ENCODE results near the gene HOMER3. TPM values are rescaled to one million over a fixed set of nuclear protein-coding genes. Genes with fewer than 3 reads are reported as not detected.
A peak's percentile ranks its signal among the peaks of the same experiment; 100 is the strongest.

Gene HOMER3
- total and polyA plus RNA-seq, 9 of the 15 experiments (the other 6 are each of a cell fraction or from before 2014, with no cell fraction given): 1.3 to 5.1 (median 3.7) TPM; not detected in 2

GRCh38 chr19:18919086-18919899 lies 21.7 kb downstream of the HOMER3 start, which contains the start of the genes COPE and DDX49 (continued):
- TF ChIP-seq ZNF586 (CRISPR knock-in tag; conservative IDR thresholded peaks at IDR 0.05) (0 out of 2 replicates have a peak, but pooled peaks have one; percentile 10), ZBTB11 (CRISPR knock-in tag; IDR thresholded peaks at IDR 0.05) (peak in 1 of 3 experiments; percentile 75; a peak in 1 of 6 replicates), TSC22D4 (tag; IDR thresholded peaks at IDR 0.05) (no peak), SOX6 (IDR thresholded peaks at IDR 0.05) (0 out of 2 replicates have a peak, but pooled peaks have one; percentile 8), FOSL1 (tag; conservative IDR thresholded peaks at IDR 0.05) (peak; percentile 83), POLR3A (IDR thresholded peaks at IDR 0.05; ENCODE audit: borderline replicate concordance, extremely low read depth, insufficient read depth, insufficient read length) (no peak), RNF2 (IDR thresholded peaks at IDR 0.05) (peak; percentile 52; the same call in 1 of the 2 replicates), CLOCK (CRISPR knock-in tag; IDR thresholded peaks at IDR 0.05; ENCODE audit: borderline replicate concordance) (no peak), CXXC5 (CRISPR knock-in tag; IDR thresholded peaks at IDR 0.05) (peak; percentile 93), ZNF639 (CRISPR knock-in tag; conservative IDR thresholded peaks at IDR 0.05 in 1 of 2, IDR thresholded peaks at IDR 0.05 in 1 of 2) (no peak; a peak in 1 of 4 replicates), ETS1 (conservative IDR thresholded peaks at IDR 0.05; ENCODE audit: control insufficient read depth, low read depth, low read length) (peak; percentile 98), ZFX (CRISPR knock-in tag; IDR thresholded peaks at IDR 0.05) (peak; percentile 86), RBFOX2 (IDR thresholded peaks at IDR 0.05; ENCODE audit: low read depth, low read length) (peak; percentile 100), SP2 (IDR thresholded peaks at IDR 0.05; ENCODE audit: extremely low read depth, low read depth, low read length, poor library complexity, severe bottlenecking) (peak; percentile 82), TAF15 (IDR thresholded peaks at IDR 0.05; ENCODE audit: low read depth, low read length) (no peak), CBX2 (IDR thresholded peaks at IDR 0.05; ENCODE audit: insufficient read depth, low read length, poor library complexity, severe bottlenecking) (no peak)
